GM19468 (cell line): ENCODE results near the gene ZFHX2.

Experiments used
- ATAC-seq: cut with Tn5 transposase; IDR thresholded peaks from one replicate; pipeline ENCODE4 v1.9.1; 2021; ENCODE audit warnings: mild to moderate bottlenecking, moderate library complexity, moderate number of reproducible peaks; ENCODE audit not compliant: unreplicated experiment; ENCODE audit errors: extremely low read depth

The ZFHX2 gene

DNA sequence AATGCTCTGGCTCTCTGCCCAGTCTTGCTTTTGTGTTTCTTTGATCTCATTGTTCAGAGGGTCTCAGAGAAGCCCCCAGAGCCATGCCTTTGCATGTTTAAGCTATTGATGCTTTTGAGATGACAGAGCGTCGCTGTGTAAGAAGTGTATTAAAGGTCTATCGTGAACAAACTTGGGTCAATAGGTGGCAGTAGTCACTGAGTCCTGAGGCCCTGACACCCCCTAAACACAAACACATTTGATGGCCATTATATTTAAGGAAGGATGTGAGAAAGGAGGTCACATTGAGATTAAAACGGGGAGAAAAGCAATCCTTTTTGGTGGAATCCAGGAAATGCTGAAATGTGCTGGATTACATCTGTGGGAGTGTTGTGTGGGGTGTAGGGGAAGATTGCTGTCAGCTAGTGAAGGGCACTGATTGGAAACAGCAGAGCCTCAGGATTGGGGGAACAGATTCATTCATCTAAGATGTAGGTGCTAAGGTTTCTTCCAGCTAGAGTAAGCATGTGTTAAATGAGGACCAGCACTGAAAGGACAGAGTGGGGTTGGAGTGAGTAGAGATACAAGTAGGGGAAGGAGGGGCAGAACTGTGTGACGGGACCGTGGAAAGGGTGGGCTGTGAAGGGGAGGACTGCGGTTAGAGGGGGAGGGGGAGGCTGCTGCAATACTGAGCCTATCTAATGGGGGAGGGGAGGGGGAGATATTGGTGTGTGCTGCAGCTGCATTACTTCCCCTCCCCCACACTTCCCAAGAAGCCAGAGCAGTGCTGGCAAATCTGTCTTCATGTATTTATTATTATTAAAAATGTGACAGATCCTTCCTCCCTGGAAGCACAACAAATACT, 69.4 kb downstream of the ZFHX2 start:
- ATAC-seq: no peak

DNA sequence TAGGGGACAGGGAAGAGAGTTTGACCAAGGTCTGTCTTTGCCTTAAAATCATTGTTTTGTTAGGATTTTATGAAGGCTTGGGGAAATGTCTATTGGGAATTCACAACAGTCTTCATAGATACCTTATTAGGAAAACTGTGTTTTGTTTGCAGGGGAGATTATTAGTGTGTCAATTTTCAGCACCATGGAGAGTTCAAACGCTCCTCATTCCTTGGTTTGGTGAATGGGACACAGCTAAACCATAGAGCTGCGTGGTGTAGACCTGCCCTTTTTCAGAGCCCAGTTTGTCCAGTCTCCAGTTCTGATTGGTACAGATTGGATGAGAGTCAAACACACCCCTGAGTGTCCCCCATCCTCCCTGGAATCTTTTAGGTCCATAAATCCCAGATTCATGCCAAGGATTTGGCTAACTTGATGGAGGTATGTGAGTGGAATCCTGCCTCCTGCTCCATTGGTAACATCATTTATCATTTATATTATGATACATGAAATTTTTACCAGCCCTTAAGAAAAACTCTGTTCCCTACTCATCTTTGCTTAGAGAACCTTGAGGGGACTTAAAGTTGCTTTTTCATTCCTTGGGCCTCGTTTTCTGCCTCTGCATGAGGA, 70.1 kb downstream of the ZFHX2 start:
- ATAC-seq: no peak

GRCh38 chr14:23478109-23478759, 73.3 kb downstream of the ZFHX2 start:
- ATAC-seq: no peak

- no peak for ATAC-seq
These were observed 80.6 kb downstream of the ZFHX2 start for GRCh38 chr14:23470947-23471346.
